ENCODE measurements around the gene P4HB. TPM values are rescaled to one million over a fixed set of nuclear protein-coding genes. Genes with fewer than 3 reads are reported as not detected.

The P4HB gene
- total RNA-seq, 1 donor from 2014 or later = 463 TPM

GRCh38 chr17:81901167-81902022 lies 41.1 kb upstream of the P4HB start:
- H3K9me3 ChIP-seq = no peaks in the 10 kb centered on the region
- DNase-seq (ENCODE audit: extremely low spot score in 2 of 2) = no peak
- peak overlapping the region; percentile 33 to 51 for H3K4me3 ChIP-seq
- intact Hi-C loops (cut with DNase I) = no loop called here
- H3K36me3 ChIP-seq = peaks cover 0 to 41% of the 10 kb centered on the region in 2 donors
- H3K27me3 ChIP-seq = no peaks in the 10 kb centered on the region
- peaks cover 15% of the 10 kb centered on the region for H3K4me1 ChIP-seq
- H3K27ac ChIP-seq = no peak overlapping the region
- TF ChIP-seq POLR2A (IDR thresholded peaks at IDR 0.05) (no peak), CTCF (IDR thresholded peaks at IDR 0.05) (no peak), POLR2AphosphoS5 (IDR thresholded peaks at IDR 0.05; ENCODE audit: insufficient read depth in 1 of 2, low read depth in 1 of 2) (no peak)

GRCh38 chr17:81900181-81900820 lies 40.0 kb upstream of the P4HB start:
- TF ChIP-seq POLR2AphosphoS5 (IDR thresholded peaks at IDR 0.05; ENCODE audit: insufficient read depth in 1 of 2, low read depth in 1 of 2) = no peak
- TF ChIP-seq POLR2A (IDR thresholded peaks at IDR 0.05) = no peak
- TF ChIP-seq CTCF (IDR thresholded peaks at IDR 0.05) = no peak
- intact Hi-C loops (cut with DNase I) = no loop called here
- Histone ChIP-seq H3K27ac (no peak overlapping the region), H3K27me3 (no peaks in the 10 kb centered on the region), H3K9me3 (no peaks in the 10 kb centered on the region), H3K4me1 (peaks cover 15% of the 10 kb centered on the region), H3K4me3 (no peak overlapping the region), H3K36me3 (peaks cover 0 to 52% of the 10 kb centered on the region in 2 donors)
- DNase-seq (ENCODE audit: extremely low spot score in 2 of 2) = no peak

- TF ChIP-seq POLR2A (IDR thresholded peaks at IDR 0.05) (no peak), POLR2AphosphoS5 (IDR thresholded peaks at IDR 0.05; ENCODE audit: insufficient read depth in 1 of 2, low read depth in 1 of 2) (no peak), CTCF (IDR thresholded peaks at IDR 0.05) (no peak)
- H3K4me3 ChIP-seq = no peak overlapping the region
- H3K4me1 ChIP-seq = peaks cover 15% of the 10 kb centered on the region
- no peaks in the 10 kb centered on the region for H3K27me3 ChIP-seq
- DNase-seq (ENCODE audit: extremely low spot score in 2 of 2) = no peak
- no peak overlapping the region for H3K27ac ChIP-seq
- intact Hi-C loops (cut with DNase I) = no loop called here
- peaks cover 0 to 54% of the 10 kb centered on the region in 2 donors for H3K36me3 ChIP-seq
- H3K9me3 ChIP-seq = no peaks in the 10 kb centered on the region
Observed at GRCh38 chr17:81899514-81900166, 39.3 kb upstream of the P4HB start.

- no peak for DNase-seq (ENCODE audit: extremely low spot score in 2 of 2)
- H3K4me1 ChIP-seq = peaks cover 15% of the 10 kb centered on the region
- no peak overlapping the region for H3K4me3 ChIP-seq
- intact Hi-C loops (cut with DNase I) = no loop called here
- peaks cover 0 to 62% of the 10 kb centered on the region in 2 donors for H3K36me3 ChIP-seq
- no peak overlapping the region for H3K27ac ChIP-seq
- no peaks in the 10 kb centered on the region for H3K9me3 ChIP-seq
- TF ChIP-seq CTCF (IDR thresholded peaks at IDR 0.05) (no peak), POLR2A (IDR thresholded peaks at IDR 0.05) (no peak), POLR2AphosphoS5 (IDR thresholded peaks at IDR 0.05; ENCODE audit: insufficient read depth in 1 of 2, low read depth in 1 of 2) (no peak)
- H3K27me3 ChIP-seq = no peaks in the 10 kb centered on the region
Observed at GRCh38 chr17:81898885-81899284, 38.5 kb upstream of the P4HB start.

All from vagina (tissue), 2 donors.